ENCODE measurements around the gene IFT122.

The IFT122 gene

GRCh38 chr3:129439226-129439816 is 703 bp upstream of the IFT122 start:
- no peak for TF ChIP-seq CTCF (IDR thresholded peaks at IDR 0.05; ENCODE audit: low read depth, low read length)
- DNase-seq (ENCODE audit: low read depth in 2 of 2): peak in 1 of 2 donors; percentile 40
- H3K4me3 ChIP-seq (replicated peaks in 1 of 2; ENCODE audit: low read depth in 2 of 2, low read length in 2 of 2): peak overlapping the region; percentile 91 to 92

- no peak for DNase-seq (ENCODE audit: low read depth in 2 of 2)
- H3K4me3 ChIP-seq (replicated peaks in 1 of 2; ENCODE audit: low read depth in 2 of 2, low read length in 2 of 2): peak overlapping the region; percentile 91 to 92
- TF ChIP-seq CTCF (IDR thresholded peaks at IDR 0.05; ENCODE audit: low read depth, low read length): no peak
These were observed 680 bp downstream of the IFT122 start for GRCh38 chr3:129440618-129441190.

DNA sequence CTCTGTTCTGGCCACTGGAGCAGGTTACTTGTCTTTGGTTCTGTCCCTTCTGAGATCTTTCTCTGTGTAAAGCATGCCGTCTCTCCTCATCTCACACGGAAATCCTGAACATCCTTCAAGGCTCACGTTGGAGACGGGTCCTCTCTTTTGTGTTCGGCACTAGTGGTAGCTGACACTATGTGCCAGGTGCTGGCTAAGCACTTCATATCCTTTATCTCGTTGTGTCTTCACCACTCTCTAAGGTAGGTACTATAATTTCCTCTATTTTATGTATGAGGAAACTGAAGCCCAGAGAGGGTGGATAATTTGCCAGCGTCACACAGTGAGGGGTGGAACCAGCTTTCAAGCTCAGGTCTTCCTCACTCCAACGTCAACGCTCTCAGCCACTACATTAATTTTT is 1.2 kb downstream of the IFT122 start:
- peak in 1 of 2 donors; percentile 30 for DNase-seq (ENCODE audit: low read depth in 2 of 2)
- TF ChIP-seq CTCF (IDR thresholded peaks at IDR 0.05; ENCODE audit: low read depth, low read length): no peak
- peak overlapping the region; percentile 91 to 92 for H3K4me3 ChIP-seq (replicated peaks in 1 of 2; ENCODE audit: low read depth in 2 of 2, low read length in 2 of 2)

DNA sequence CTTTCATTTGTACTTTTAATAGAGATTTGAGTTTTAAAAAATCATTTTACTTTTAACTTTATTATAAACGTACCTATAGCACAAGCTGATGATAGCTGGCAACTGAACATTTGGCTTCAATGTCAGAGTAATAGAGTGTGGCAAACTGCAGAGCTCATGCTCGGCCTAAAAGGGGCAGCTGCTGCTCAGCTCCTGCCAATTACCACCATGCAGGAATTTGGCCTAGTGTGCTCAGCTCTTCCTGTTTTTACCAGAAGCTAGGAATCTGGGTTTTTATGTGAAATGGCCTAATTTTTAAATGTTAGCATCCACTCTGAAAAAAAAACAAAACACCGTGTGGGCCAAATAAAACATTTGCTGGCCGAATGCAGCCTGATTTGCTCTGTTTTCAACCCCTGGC is 1.8 kb downstream of the IFT122 start:
- peak; percentile 60 to 91 for DNase-seq (ENCODE audit: low read depth in 2 of 2)
- peak; percentile 4 for TF ChIP-seq CTCF (IDR thresholded peaks at IDR 0.05; ENCODE audit: low read depth, low read length)
- peak overlapping the region in 1 of 2 donors; percentile 22 for H3K4me3 ChIP-seq (replicated peaks in 1 of 2; ENCODE audit: low read depth in 2 of 2, low read length in 2 of 2)

GRCh38 chr3:129442486-129442885 is 2.5 kb downstream of the IFT122 start:
- DNase-seq (ENCODE audit: low read depth in 2 of 2): no peak
- H3K4me3 ChIP-seq (replicated peaks in 1 of 2; ENCODE audit: low read depth in 2 of 2, low read length in 2 of 2): no peak overlapping the region
- TF ChIP-seq CTCF (IDR thresholded peaks at IDR 0.05; ENCODE audit: low read depth, low read length): no peak

GRCh38 chr3:129442947-129443346 is 2.9 kb downstream of the IFT122 start:
- no peak for TF ChIP-seq CTCF (IDR thresholded peaks at IDR 0.05; ENCODE audit: low read depth, low read length)
- no peak for DNase-seq (ENCODE audit: low read depth in 2 of 2)
- H3K4me3 ChIP-seq (replicated peaks in 1 of 2; ENCODE audit: low read depth in 2 of 2, low read length in 2 of 2): no peak overlapping the region

- H3K4me3 ChIP-seq (replicated peaks in 1 of 2; ENCODE audit: low read depth in 2 of 2, low read length in 2 of 2): no peak overlapping the region
- no peak for DNase-seq (ENCODE audit: low read depth in 2 of 2)
- TF ChIP-seq CTCF (IDR thresholded peaks at IDR 0.05; ENCODE audit: low read depth, low read length): no peak
These were observed 5.4 kb downstream of the IFT122 start for GRCh38 chr3:129445471-129445870.
